T-helper 2 cell treated with Interferon-gamma antibody and Interleukin-4, amounts not matched to agents 100 ng/mL and 5 ng/mL, for 36 hours (primary cell): Measurements from ENCODE around the gene BAK1. TPM values are rescaled to one million over a fixed set of nuclear protein-coding genes. Genes with fewer than 3 reads are reported as not detected.

ENCODE experiments used
- intact Hi-C: fragments of 100-400 bp; cut with micrococcal nuclease; formaldehyde crosslinking; loops from one replicate; pipeline ENCODE4 v1.15.1; 2023
- total RNA-seq: library from RNA; stranded (reverse); gene quantifications from 2 replicates; pipeline ENCODE4 v1.2.3, GENCODE V29; 2022

BAK1 gene
- 92.1 and 93.2 TPM in 2 replicates for total RNA-seq

DNA sequence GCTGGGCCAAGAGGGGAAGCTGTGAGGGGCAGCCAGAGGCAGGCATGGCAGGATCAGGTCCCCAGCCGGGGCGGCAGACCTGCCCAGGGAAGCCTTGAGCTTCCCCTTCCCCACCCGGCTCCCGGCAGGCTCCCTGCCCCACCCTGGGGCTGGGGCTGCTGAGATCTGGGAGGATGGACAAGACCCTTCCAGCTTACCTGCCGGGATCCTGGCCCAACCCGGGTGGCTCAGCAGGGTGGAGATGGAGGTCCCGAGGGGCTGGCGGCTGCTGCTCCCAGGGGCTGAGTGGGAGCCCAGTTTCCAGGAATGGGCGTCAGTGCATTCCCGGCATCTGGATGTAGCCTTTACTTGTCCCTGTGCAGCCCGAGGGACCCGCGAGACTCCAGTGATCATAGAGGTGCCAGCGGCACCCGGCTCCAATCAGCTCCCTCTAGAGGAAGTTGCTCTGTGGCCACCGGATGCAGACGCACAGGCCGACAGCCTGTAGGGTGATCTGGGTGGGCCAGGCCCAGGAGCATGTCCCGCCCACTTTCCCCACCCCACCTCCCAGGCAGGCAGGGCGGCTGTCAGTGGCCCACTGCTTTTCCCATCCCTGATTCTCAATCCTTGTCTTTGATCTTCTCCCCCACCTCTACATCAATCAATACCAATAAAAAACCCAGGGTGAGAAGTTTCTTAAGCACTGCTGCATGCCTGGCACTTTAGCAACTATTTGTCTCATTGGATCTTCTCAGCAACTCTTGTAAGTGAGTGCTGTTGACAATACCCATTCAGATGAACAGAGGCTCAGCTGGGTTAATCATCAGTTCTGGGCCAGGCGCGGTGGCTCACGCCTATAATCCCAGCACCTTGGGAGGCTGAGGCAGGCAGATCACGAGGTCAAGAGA lies at the start of gene BAK1:
TSS of gene BAK1 (minus strand) at position 449 of the 887 bp plus-strand sequence. CDS start 2,672 bp downstream, outside the sequence.
- intact Hi-C loops: loop anchor here (1.0 to 10.0 kb wide), 5 partner anchors 9 to 325 kb away; partner anchors contain the start of genes KIFC1, TAPBP, ZBTB22 and ZBTB9

- intact Hi-C loops: no loop called here
Measured at GRCh38 chr6:33628401-33628964, 48.4 kb upstream of the BAK1 start.

DNA sequence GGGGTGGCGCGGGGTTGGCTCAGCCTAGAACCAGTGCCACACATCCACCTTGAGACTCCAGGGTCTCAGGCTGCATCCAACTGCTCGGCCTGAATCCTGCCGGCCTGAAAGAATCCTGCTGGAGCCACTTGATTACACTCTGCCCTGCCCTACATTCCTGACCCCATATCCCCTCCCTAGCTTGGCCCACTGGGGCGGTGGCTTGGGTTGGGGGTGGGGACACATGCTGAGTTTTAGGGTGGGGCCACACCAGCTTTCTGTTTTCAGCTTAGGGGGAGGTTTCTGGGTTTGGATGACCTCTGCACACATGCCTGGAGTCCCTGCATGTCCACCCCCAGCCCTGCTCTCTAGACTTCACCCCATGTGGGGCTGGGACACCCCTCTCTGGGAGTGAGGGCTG lies 47.8 kb upstream of the BAK1 start:
- intact Hi-C loops: no loop called here

- intact Hi-C loops: no loop called here
Measured at GRCh38 chr6:33624856-33625255, 44.8 kb upstream of the BAK1 start.

- intact Hi-C loops: no loop called here
Measured at GRCh38 chr6:33623895-33624381, 43.9 kb upstream of the BAK1 start.

- intact Hi-C loops: no loop called here
Measured at GRCh38 chr6:33622456-33623431, 42.7 kb upstream of the BAK1 start.

DNA sequence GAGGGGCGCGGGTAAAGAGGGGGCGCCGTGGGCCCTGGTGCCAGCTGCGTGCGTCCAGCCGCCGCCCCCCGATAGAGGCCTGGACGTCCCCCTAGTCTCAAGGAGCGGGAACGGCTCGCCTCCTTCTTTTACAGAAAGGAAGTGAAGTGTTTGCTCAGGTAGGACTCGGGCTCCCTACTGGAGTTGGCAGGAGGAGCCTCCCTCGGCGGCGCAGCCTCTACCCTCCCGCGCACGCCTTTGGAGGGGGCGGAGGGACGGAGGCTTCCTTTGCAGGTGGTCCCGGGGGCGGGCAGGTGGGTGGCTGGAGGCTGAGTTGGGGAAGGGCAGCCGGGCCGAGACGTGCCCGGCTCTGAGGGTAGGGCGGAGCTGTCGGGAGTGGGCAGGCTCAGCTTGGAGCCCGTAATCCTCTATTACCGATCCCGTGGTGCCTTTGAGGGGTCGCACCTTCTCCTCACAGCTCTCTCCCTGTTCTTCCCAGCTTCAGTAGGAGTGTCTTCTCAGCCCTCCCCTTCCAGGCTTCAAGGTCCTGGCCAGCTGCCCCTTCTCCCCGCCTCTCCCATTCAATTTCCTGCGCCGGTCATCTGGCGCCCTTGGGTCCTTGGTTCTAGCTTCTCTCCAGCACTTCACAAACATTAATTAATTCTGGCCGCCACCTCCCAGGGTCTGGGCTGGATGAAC lies 41.8 kb upstream of the BAK1 start:
- intact Hi-C loops: loop anchor here (1.0 to 2.0 kb wide), 4 partner anchors 11 to 167 kb away; partner anchors contain the start of gene LEMD2

- intact Hi-C loops: loop anchor here (1.0 to 2.0 kb wide), 4 partner anchors 12 to 168 kb away; partner anchors contain the start of gene LEMD2
Measured at GRCh38 chr6:33620856-33621710, 41.0 kb upstream of the BAK1 start, which contains the start of gene ITPR3. Gene ITPR3 (plus strand): TSS chr6:33621322. CDS start chr6:33621603, 281 bp downstream.

DNA sequence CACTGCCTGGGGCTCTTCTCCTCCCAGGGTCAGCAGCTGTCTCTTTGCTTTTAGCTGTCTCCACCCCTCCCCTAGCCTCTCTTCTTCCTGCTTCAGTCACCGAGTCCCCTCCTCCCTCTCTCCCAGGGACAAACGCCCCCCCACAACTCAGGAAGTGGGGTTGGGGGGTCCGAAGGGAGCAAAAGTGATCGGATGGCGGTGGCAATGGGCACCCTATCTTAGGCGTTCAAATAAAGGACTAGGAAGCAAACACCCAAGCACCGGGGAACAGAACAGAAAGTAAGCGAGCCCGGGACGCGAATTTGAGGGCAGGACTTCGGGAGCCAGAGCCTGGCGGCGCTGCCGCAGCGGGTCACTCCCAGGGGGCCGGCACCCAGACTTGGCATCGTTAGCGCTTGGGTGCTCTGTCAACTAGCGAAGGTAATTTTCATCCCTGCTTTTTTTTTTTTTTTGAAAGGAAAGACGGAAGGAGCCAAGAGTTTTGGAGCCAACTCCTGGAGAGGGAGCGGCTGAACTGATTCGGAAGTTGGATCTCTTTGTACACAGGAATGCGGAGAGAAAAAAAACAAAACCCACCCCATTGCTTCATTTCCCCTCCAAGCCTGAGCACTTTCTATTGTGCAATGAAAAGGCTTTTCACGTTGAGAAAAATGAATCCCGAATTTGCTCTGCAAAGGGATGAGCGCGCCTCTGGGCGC lies 40.2 kb upstream of the BAK1 start:
- intact Hi-C loops: loop anchor here (2.0 kb wide), 3 partner anchors 36 to 168 kb away; partner anchors contain the start of gene LEMD2

DNA sequence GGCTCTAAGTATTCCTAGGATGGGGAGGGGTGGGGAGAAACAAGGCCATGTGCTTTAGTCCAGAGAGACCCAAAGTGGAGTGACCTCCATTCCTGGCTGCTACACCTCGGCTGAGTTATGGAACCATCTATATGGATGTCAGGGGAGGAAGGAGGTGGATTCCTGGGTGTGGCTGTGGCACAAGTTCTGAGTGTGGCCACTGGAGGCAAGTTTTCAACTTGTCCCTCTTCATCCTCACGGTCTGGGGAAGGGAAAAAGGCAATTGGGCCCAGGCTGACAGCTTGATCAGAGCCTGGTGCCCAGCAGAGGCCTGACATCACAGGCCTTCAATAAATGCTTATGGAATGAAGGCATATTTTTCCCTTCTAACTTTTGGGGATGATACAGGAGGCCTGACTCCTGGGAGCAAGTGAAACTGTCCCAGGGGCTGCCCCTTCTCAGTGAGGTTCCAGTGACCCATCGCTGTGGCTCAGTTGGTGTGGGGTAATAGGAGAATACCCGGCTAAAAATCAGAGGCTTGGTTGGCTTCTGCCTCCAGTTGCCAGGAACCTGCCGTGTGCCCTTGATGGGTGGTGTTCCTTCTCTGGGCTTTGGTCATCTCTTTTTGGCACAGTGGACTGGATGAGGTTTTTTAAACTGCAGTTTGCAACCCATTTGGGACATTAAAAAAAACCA lies 39.2 kb upstream of the BAK1 start:
- intact Hi-C loops: no loop called here

DNA sequence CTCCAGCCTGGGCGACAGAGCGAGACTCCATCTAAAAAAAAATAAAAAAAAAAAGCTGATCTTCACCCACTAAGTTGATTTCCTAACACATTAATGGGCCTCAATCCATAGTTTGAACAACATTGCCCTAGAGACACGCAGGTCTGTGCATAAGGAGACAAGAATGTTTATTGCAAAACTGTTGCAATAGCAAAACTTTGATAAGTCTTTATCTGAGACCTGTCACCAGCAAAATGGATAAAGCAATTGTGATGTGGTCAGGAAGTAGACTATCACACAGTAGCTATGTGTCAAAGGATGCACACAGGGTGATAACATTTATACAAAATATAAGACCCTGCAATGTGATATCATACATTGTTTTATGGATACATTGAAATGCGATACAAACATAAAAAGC lies 36.8 kb upstream of the BAK1 start:
- intact Hi-C loops: no loop called here

DNA sequence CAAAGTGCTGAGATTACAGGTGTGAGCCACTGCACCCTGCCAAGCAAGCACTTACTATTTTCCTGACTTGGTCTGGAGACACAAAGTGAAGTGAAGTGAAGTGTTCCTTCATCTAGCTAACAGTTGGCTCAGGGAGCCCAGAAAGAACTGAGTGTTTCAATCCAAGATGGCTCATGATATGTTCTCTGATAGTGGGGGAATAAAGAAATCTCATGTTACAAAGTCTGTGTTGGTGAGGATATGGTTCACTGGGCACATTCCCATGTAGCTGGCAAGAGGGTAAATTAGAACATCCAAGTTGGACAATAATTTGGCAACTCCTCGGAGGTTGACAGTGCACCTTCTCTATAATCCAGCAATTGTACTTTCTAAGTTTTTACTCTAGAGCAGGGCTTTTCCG lies 36.0 kb upstream of the BAK1 start:
- intact Hi-C loops: no loop called here

DNA sequence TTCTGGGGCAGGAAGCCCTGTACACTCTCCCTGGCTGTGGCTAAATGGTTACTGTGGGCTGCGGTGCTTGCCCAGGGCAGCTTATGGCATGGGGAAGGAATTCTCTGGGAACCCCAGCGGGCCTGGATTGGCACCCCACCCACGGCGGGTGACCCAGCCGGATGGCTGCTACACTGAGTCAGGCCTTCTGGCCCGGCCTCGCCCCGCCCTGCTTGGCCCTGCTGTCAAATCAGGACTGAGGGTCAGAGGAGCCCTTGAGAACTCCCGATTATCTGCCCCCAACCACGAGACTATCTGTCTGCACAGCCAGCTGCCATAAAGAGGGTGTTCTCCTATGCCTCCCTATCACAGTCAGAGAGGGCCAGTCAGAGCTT lies 33.7 kb upstream of the BAK1 start:
- intact Hi-C loops: no loop called here

DNA sequence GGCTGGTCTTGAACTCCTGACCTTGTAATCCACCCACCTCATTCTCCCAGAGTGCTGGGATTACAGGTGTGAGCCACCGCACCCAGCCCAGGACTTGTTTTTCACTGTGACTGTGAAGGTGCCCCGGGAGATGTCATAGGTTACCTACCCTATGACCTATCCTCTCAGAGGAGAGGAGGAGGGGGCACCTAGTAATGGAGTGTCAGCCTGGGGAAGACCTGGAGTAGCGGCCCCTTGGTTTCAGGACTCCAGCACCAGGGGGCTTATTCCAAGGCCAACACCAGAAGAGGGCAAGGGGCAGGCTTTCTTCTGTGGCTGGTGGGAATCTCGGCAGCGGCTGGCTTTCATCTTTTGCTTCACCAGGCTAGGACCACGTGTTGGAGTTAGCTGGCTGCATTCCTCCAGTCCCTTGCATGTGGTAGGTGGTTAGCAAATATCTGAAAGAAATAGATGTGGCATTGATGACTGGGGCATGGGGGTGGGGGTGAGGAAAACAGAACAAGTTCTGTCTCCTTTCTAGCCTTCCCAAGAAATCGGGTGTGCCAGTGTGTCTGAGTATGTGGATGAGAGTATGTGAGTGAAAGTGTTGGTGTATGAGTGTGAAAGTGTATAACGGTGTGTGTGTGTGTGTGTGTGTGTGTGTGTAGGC lies 33.2 kb upstream of the BAK1 start:
- intact Hi-C loops: no loop called here

GRCh38 chr6:33610779-33611732 lies 31.0 kb upstream of the BAK1 start:
- intact Hi-C loops: no loop called here

GRCh38 chr6:33610067-33610466 lies 30.0 kb upstream of the BAK1 start:
- intact Hi-C loops: no loop called here

DNA sequence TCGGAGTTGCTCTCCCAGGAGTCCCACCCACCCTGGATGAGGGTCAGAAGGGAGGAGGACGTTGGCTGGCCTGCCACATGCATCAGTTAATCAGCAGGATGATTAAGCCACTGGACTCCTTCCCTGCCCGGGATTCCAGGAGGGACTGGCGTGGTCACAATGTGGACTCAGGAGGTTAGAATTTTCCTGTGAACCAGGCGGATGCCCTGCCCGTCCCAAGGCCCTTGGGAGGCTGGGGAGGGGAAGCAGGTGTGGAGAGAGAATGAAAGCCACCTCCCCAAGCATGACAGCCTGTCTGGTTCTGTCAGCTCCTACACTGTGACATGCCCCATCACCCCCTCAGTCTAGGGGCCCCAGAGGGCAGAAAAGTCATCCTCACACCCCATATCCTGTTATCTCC lies 29.5 kb upstream of the BAK1 start:
- intact Hi-C loops: no loop called here
